ENCODE results near the gene RASGRP2.
"Not testable (repeated sequence)": the region's sequence is repeated elsewhere in the genome, so short reads cannot be mapped to it uniquely, and the experiment has no call there.

Gene RASGRP2

GRCh38 chr11:64717268-64717578 lies 26.7 kb downstream of the RASGRP2 start:
- FAIRE-seq, result no peak

- no peak for FAIRE-seq
Measured at GRCh38 chr11:64716473-64717267, 27.3 kb downstream of the RASGRP2 start.

- no peak for FAIRE-seq
Measured at GRCh38 chr11:64715756-64716472, 28.0 kb downstream of the RASGRP2 start.

- FAIRE-seq, result no peak
Measured at GRCh38 chr11:64715110-64715509, 28.8 kb downstream of the RASGRP2 start.

GRCh38 chr11:64714666-64715065 lies 29.3 kb downstream of the RASGRP2 start:
- FAIRE-seq, result no peak

GRCh38 chr11:64713781-64714363 lies 30.1 kb downstream of the RASGRP2 start:
- no peak for FAIRE-seq

- no peak for FAIRE-seq
Measured at GRCh38 chr11:64713016-64713707, 30.8 kb downstream of the RASGRP2 start.

- FAIRE-seq, result no peak
Measured at GRCh38 chr11:64712430-64713015, 31.4 kb downstream of the RASGRP2 start.

GRCh38 chr11:64711956-64712362 lies 32.0 kb downstream of the RASGRP2 start:
- no peak for FAIRE-seq

- no peak for FAIRE-seq
Measured at GRCh38 chr11:64711138-64711955, 32.6 kb downstream of the RASGRP2 start.

GRCh38 chr11:64710418-64711137 lies 33.4 kb downstream of the RASGRP2 start:
- no peak for FAIRE-seq

- FAIRE-seq, result no peak
Measured at GRCh38 chr11:64705501-64705900, 38.4 kb downstream of the RASGRP2 start.

GRCh38 chr11:64703048-64703447 lies 40.9 kb downstream of the RASGRP2 start:
- FAIRE-seq, result no peak

- not testable (repeated sequence) for FAIRE-seq
Measured at GRCh38 chr11:64701956-64702355, 42.0 kb downstream of the RASGRP2 start.

GRCh38 chr11:64698427-64698826 lies 45.5 kb downstream of the RASGRP2 start:
- no peak for FAIRE-seq

- FAIRE-seq, result no peak
Measured at GRCh38 chr11:64697663-64698375, 46.1 kb downstream of the RASGRP2 start.

GRCh38 chr11:64696045-64696444 lies 47.9 kb downstream of the RASGRP2 start:
- no peak for FAIRE-seq

- FAIRE-seq, result no peak
Measured at GRCh38 chr11:64695548-64695947, 48.4 kb downstream of the RASGRP2 start.

GRCh38 chr11:64694821-64695365 lies 49.0 kb downstream of the RASGRP2 start:
- no peak for FAIRE-seq

- FAIRE-seq, result no peak
Measured at GRCh38 chr11:64694026-64694755, 49.8 kb downstream of the RASGRP2 start.

All from islet of Langerhans (tissue), 1 donor.